Liver (tissue), 9 donors: ENCODE measurements around the gene XG. TPM values are rescaled to one million over a fixed set of nuclear protein-coding genes. Genes with fewer than 3 reads are reported as not detected.

ENCODE experiments used
- DNase-seq: peaks from one replicate; pipeline ENCODE4 v3.0.0-alpha.2; 2017; ENCODE audit warnings: low spot score
- H3K27ac ChIP-seq, 2 donors: one replicate each; pipeline ENCODE4 v1.7.0; 2013; ENCODE audit warnings: inconsistent platforms in 2 of 2, low read length in 2 of 2, control low read depth in 1 of 2, low read depth in 1 of 2, mild to moderate bottlenecking in 1 of 2
- H3K27me3 ChIP-seq, 4 donors: one replicate each; pipeline versions ENCODE4 v1.6.1 to v1.7.0; 2013; ENCODE audit warnings: low read length in 3 of 4, inconsistent platforms in 1 of 4, mild to moderate bottlenecking in 1 of 4, moderate library complexity in 1 of 4; ENCODE audit not compliant: control insufficient read depth in 4 of 4, insufficient read depth in 4 of 4
- H3K36me3 ChIP-seq, 4 donors: one replicate each; pipeline versions ENCODE4 v1.6.1 to v1.7.0; 2013; ENCODE audit warnings: low read length in 3 of 4, mild to moderate bottlenecking in 3 of 4, low read depth in 1 of 4, moderate library complexity in 1 of 4; ENCODE audit not compliant: control insufficient read depth in 4 of 4, insufficient read depth in 3 of 4
- H3K4me1 ChIP-seq, 4 donors: one replicate each; pipeline versions ENCODE4 v1.6.1 to v1.7.0; 2013; ENCODE audit warnings: low read length in 3 of 4, mild to moderate bottlenecking in 3 of 4, moderate library complexity in 1 of 4; ENCODE audit not compliant: control insufficient read depth in 4 of 4, insufficient read depth in 4 of 4
- H3K4me3 ChIP-seq, 3 donors: one replicate each; pipeline versions ENCODE4 v1.6.1 to v1.7.0; 2013; ENCODE audit warnings: low read length in 3 of 3, control low read depth in 1 of 3, low read depth in 1 of 3, mild to moderate bottlenecking in 1 of 3
- H3K9ac ChIP-seq, 2 donors: one replicate each; pipeline ENCODE4 v1.7.0; 2013; ENCODE audit warnings: low read length in 2 of 2, mild to moderate bottlenecking in 2 of 2, moderate library complexity in 2 of 2, control low read depth in 1 of 2, low read depth in 1 of 2
- H3K9me3 ChIP-seq, 4 donors: one replicate each; pipeline versions ENCODE4 v1.6.1 to v1.7.0; 2013; ENCODE audit warnings: low read length in 3 of 4; ENCODE audit not compliant: control insufficient read depth in 4 of 4
- ATF3 ChIP-seq: IDR thresholded peaks from 2 replicates; pipeline ENCODE4 v1.6.1; 2016; ENCODE audit warnings: antibody characterized with exemption
- CTCF ChIP-seq: fragments of 150-350 bp; IDR thresholded peaks from 2 replicates; pipeline ENCODE4 v1.5.1; 2017; ENCODE audit warnings: improper control_type of control experiment, low read depth, low read length; ENCODE audit not compliant: missing input control
- EGR1 ChIP-seq, 2 donors: IDR thresholded peaks; 2 replicates each; pipeline ENCODE4 v1.6.1; 2016 to 2018; ENCODE audit warnings: antibody characterized with exemption in 2 of 2, low read depth in 2 of 2
- FOXA1 ChIP-seq: IDR thresholded peaks from 2 replicates; pipeline ENCODE4 v1.6.1; 2016; ENCODE audit warnings: antibody characterized with exemption
- FOXA2 ChIP-seq: IDR thresholded peaks from 2 replicates; pipeline ENCODE4 v1.6.1; 2016; ENCODE audit warnings: antibody characterized with exemption
- HNF4A ChIP-seq, 2 donors: conservative IDR thresholded peaks; 2 replicates each; pipeline ENCODE4 v1.6.1; 2016; ENCODE audit warnings: antibody characterized with exemption in 2 of 2, mild to moderate bottlenecking in 2 of 2
- HNF4G ChIP-seq: IDR thresholded peaks from 2 replicates; pipeline ENCODE4 v1.6.1; 2016; ENCODE audit warnings: antibody characterized with exemption
- JUND ChIP-seq, 2 donors: IDR thresholded peaks; 2 replicates each; pipeline ENCODE4 v1.6.1; 2016; ENCODE audit warnings: antibody characterized with exemption in 2 of 2
- MAX ChIP-seq: IDR thresholded peaks from 2 replicates; pipeline ENCODE4 v1.6.1; 2016; ENCODE audit warnings: antibody characterized with exemption
- NR2F2 ChIP-seq: IDR thresholded peaks from 2 replicates; pipeline ENCODE4 v1.6.1; 2016; ENCODE audit warnings: antibody characterized with exemption
- RAD21 ChIP-seq, 2 donors: IDR thresholded peaks; 2 replicates each; pipeline ENCODE4 v1.6.1; 2016; ENCODE audit warnings: antibody characterized with exemption in 2 of 2, mild to moderate bottlenecking in 2 of 2
- REST ChIP-seq: IDR thresholded peaks from 2 replicates; pipeline ENCODE4 v1.6.1; 2016; ENCODE audit warnings: antibody characterized with exemption, mild to moderate bottlenecking
- RXRA ChIP-seq, 2 donors: IDR thresholded peaks; 2 replicates each; pipeline ENCODE4 v1.6.1; 2017 to 2018; ENCODE audit warnings: antibody characterized with exemption in 2 of 2, mild to moderate bottlenecking in 1 of 2
- SP1 ChIP-seq: IDR thresholded peaks from 2 replicates; pipeline ENCODE4 v1.6.1; 2018; ENCODE audit warnings: antibody characterized with exemption, mild to moderate bottlenecking
- YY1 ChIP-seq: IDR thresholded peaks from 2 replicates; pipeline ENCODE4 v1.6.1; 2016; ENCODE audit warnings: antibody characterized with exemption, mild to moderate bottlenecking
- WGBS: extraction: QIAGEN DNeasy Blood & Tissue Kit; methylation state at CpG from one replicate; pipeline ENCODE4 v1.1.7; 2013; 5-methylcytosine and 5-hydroxymethylcytosine counted together
- polyA plus RNA-seq, 2 donors: library from polyadenylated mRNA; stranded (reverse) in 1 of 2; unstranded in 1 of 2; fragments of 200-250 nt in 1 of 2; fragments of >200 nt in 1 of 2; fragmentation: Nextera tagmentation in 1 of 2; extraction: Ambion mirVana in 1 of 2; gene quantifications; one replicate each; pipeline versions ENCODE4 v1.2.1 to v1.2.3, GENCODE V29; 2013 to 2015
- total RNA-seq, 2 donors: library from RNA; depleted of rRNA; stranded (reverse); fragments of >200 nt; gene quantifications; one replicate each; pipeline ENCODE4 v1.2.3, GENCODE V29; 2014
- TF ChIP-seq, protein P1 (sequence below): IDR thresholded peaks from 2 replicates; pipeline ENCODE4 v1.6.1; 2016; ENCODE audit warnings: antibody characterized with exemption
- donor health status: healthy.
- donor health status: healthy.
- donor health status: healthy.
- donor health status: healthy.
- donor health status: healthy.

Gene XG
- total and polyA plus RNA-seq, 4 donors, result 0.02 to 0.93 (median 0.74) TPM; not detected in 1

- DNase-seq, result peak; percentile 39
- Histone ChIP-seq H3K27me3 (no peaks in the 10 kb centered on the region), H3K36me3 (no peaks in the 10 kb centered on the region), H3K9ac (no peak within 1 kb of the TSS), H3K4me3 (peak within 1 kb of the TSS in 2 of 3 donors; percentile 60 to 69), H3K27ac (peak within 1 kb of the TSS in 1 of 2 donors; percentile 18), H3K9me3 (no peaks in the 10 kb centered on the region), H3K4me1 (peaks cover 0 to 30% (median 5%) of the 10 kb centered on the region in 4 donors)
- TF ChIP-seq JUND (IDR thresholded peaks at IDR 0.05), result no peak
- peak; percentile 55 for TF ChIP-seq SP1
- TF ChIP-seq HNF4A (conservative IDR thresholded peaks at IDR 0.05), result peak; percentile 43 to 72
- TF ChIP-seq RXRA (IDR thresholded peaks at IDR 0.05), result peak in 1 of 2 donors; percentile 14
- no peak for TF ChIP-seq FOXA1
- WGBS, result 17% methylated on average over 51 of the region's 56 CpGs
These were observed 76.6 kb downstream of the XG start, which contains the start of gene GYG2 for GRCh38 chrX:2828344-2828958. Gene GYG2, plus strand, starts transcription at chrX:2828930. Its CDS starts 1,259 bp downstream, at chrX:2830189.

DNA sequence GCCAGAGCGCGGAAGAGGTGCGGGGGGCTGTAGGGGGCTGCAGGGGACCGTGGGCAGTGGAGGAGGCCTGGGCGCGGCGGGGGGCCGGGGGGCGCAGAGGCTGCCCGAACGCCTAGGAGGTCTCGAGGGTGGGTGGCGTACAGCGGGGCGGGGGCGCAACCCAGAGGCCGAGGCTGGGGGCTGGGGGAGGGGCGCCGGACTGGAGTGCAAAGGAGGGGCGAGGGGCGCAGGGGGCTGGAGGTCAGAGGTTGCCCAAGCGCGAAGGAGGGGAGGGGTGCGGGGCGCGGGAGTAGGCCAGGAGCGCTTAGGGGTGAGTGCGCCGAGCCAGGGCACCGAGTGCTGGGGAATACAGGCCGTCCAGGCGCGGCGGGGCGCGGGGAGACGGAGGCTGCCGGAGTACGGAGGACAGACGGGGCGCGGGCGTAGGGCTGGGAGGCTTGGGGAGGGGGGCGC lies 77.1 kb downstream of the XG start:
- H3K36me3 ChIP-seq, result peaks cover 0 to 2% (median 0%) of the 10 kb centered on the region in 4 donors
- no peaks in the 10 kb centered on the region for H3K9me3 ChIP-seq
- TF ChIP-seq REST, result no peak
- no peak for DNase-seq
- no peak overlapping the region for H3K9ac ChIP-seq
- H3K4me3 ChIP-seq, result peak overlapping the region in 2 of 3 donors; percentile 60 to 69
- WGBS, result 2% methylated on average over 44 of the region's 44 CpGs
- peak overlapping the region in 1 of 2 donors; percentile 18 for H3K27ac ChIP-seq
- no peaks in the 10 kb centered on the region for H3K27me3 ChIP-seq
- peaks cover 0 to 26% (median 5%) of the 10 kb centered on the region in 4 donors for H3K4me1 ChIP-seq

- TF ChIP-seq HNF4A (conservative IDR thresholded peaks at IDR 0.05), result no peak
- TF ChIP-seq EGR1 (IDR thresholded peaks at IDR 0.05; ENCODE audit: low read depth in 2 of 2), result no peak
- no peak for TF ChIP-seq RAD21 (IDR thresholded peaks at IDR 0.05)
- TF ChIP-seq NR2F2, result no peak
- TF ChIP-seq MAX, result no peak
- TF ChIP-seq, protein P1, sequence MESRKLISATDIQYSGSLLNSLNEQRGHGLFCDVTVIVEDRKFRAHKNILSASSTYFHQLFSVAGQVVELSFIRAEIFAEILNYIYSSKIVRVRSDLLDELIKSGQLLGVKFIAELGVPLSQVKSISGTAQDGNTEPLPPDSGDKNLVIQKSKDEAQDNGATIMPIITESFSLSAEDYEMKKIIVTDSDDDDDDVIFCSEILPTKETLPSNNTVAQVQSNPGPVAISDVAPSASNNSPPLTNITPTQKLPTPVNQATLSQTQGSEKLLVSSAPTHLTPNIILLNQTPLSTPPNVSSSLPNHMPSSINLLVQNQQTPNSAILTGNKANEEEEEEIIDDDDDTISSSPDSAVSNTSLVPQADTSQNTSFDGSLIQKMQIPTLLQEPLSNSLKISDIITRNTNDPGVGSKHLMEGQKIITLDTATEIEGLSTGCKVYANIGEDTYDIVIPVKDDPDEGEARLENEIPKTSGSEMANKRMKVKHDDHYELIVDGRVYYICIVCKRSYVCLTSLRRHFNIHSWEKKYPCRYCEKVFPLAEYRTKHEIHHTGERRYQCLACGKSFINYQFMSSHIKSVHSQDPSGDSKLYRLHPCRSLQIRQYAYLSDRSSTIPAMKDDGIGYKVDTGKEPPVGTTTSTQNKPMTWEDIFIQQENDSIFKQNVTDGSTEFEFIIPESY, result no peak
- no peak for TF ChIP-seq CTCF
- no peak for TF ChIP-seq FOXA2
- no peak for TF ChIP-seq RXRA (IDR thresholded peaks at IDR 0.05)
- TF ChIP-seq FOXA1, result no peak
- TF ChIP-seq ATF3, result no peak
- TF ChIP-seq HNF4G, result no peak
- TF ChIP-seq YY1, result no peak
- Histone ChIP-seq H3K9ac (no peak overlapping the region), H3K36me3 (peaks cover 0 to 3% (median 0%) of the 10 kb centered on the region in 4 donors), H3K9me3 (no peaks in the 10 kb centered on the region), H3K4me1 (peaks cover 0 to 19% (median 0%) of the 10 kb centered on the region in 4 donors), H3K27ac (no peak overlapping the region), H3K4me3 (peak overlapping the region in 2 of 3 donors; percentile 60 to 69), H3K27me3 (no peaks in the 10 kb centered on the region)
- WGBS, result 11% methylated on average over 62 of the region's 62 CpGs
- DNase-seq, result no peak
These were observed 77.8 kb downstream of the XG start for GRCh38 chrX:2829469-2830246.
